Ecto neural progenitor cell (in vitro differentiated cells): Measurements from ENCODE around the gene BRPF1.

ENCODE experiments used
- DNase-seq: peaks from one replicate; pipeline ENCODE4 v3.0.0-alpha.2; 2018; ENCODE audit warnings: low spot score

The BRPF1 gene

GRCh38 chr3:9731206-9732079 lies at the start of gene BRPF1:
Gene BRPF1, plus strand, starts transcription at chr3:9731735. Its CDS starts 2,406 bp downstream, at chr3:9734141.
- DNase-seq, result peak; percentile 99

GRCh38 chr3:9682096-9682495 lies 49.4 kb upstream of the BRPF1 start:
- DNase-seq, result no peak

GRCh38 chr3:9683426-9683825 lies 48.1 kb upstream of the BRPF1 start:
- no peak for DNase-seq

- no peak for DNase-seq
Observed at GRCh38 chr3:9685216-9686049, 46.1 kb upstream of the BRPF1 start.

- no peak for DNase-seq
Observed at GRCh38 chr3:9686050-9686550, 45.4 kb upstream of the BRPF1 start.

GRCh38 chr3:9686703-9687102 lies 44.8 kb upstream of the BRPF1 start:
- DNase-seq, result no peak

- DNase-seq, result no peak
Observed at GRCh38 chr3:9687514-9687913, 44.0 kb upstream of the BRPF1 start.

- DNase-seq, result no peak
Observed at GRCh38 chr3:9688961-9689360, 42.6 kb upstream of the BRPF1 start.

GRCh38 chr3:9689757-9690156 lies 41.8 kb upstream of the BRPF1 start:
- no peak for DNase-seq

- no peak for DNase-seq
Observed at GRCh38 chr3:9690451-9691450, 40.8 kb upstream of the BRPF1 start.

- DNase-seq, result no peak
Observed at GRCh38 chr3:9691636-9692035, 39.9 kb upstream of the BRPF1 start.

- DNase-seq, result no peak
Observed at GRCh38 chr3:9692416-9692815, 39.1 kb upstream of the BRPF1 start.

- DNase-seq, result no peak
Observed at GRCh38 chr3:9695345-9695744, 36.2 kb upstream of the BRPF1 start.

- no peak for DNase-seq
Observed at GRCh38 chr3:9695746-9696145, 35.8 kb upstream of the BRPF1 start.

GRCh38 chr3:9696480-9697220 lies 34.9 kb upstream of the BRPF1 start:
- no peak for DNase-seq

GRCh38 chr3:9697892-9698291 lies 33.6 kb upstream of the BRPF1 start:
- no peak for DNase-seq

GRCh38 chr3:9698293-9698692 lies 33.2 kb upstream of the BRPF1 start:
- DNase-seq, result no peak

- DNase-seq, result no peak
Observed at GRCh38 chr3:9700536-9700935, 31.0 kb upstream of the BRPF1 start.

- DNase-seq, result no peak
Observed at GRCh38 chr3:9701006-9701405, 30.5 kb upstream of the BRPF1 start.

- DNase-seq, result no peak
Observed at GRCh38 chr3:9701711-9702110, 29.8 kb upstream of the BRPF1 start.

- no peak for DNase-seq
Observed at GRCh38 chr3:9703240-9703639, 28.3 kb upstream of the BRPF1 start.
